ENCODE data around the gene MGAT4A. TPM values are rescaled to one million over a fixed set of nuclear protein-coding genes. Genes with fewer than 3 reads are reported as not detected.

MGAT4A gene
- total RNA-seq, 1 donor from 2014 or later: 15.7 TPM

DNA sequence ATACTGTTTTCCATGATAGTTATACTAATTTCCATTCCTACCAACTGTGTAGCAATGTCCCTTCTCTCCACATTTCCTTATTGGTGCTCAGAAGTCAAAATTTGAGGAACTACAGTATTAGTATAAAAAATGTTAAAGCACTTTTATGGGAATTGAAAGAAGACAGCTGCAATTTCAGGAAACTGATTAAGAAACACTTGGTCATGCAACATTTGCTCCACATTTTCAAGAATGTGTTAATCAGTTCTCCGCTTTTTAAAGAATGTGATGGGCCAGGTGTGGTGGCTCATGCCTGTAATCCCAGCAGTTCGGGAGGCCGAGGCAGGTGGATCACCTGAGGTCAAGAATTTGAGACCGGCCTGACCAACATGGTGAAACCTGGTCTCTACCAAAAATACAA lies 33.6 kb upstream of the MGAT4A start:
- Mint-ChIP-seq H3K27me3 (peaks cover 7% of the 10 kb centered on the region), H3K27ac (no peak overlapping the region), H3K36me3 (ENCODE audit: low read depth) (no peaks in the 10 kb centered on the region), H3K9me3 (no peaks in the 10 kb centered on the region), H3K4me3 (peak overlapping the region; percentile 32), H3K4me1 (peaks cover 75% of the 10 kb centered on the region)
- ATAC-seq (ENCODE audit: low read depth) (no peak), DNase-seq (no peak)
- POLR2A ChIA-PET: no interaction called here
- TF ChIP-seq, protein P1, sequence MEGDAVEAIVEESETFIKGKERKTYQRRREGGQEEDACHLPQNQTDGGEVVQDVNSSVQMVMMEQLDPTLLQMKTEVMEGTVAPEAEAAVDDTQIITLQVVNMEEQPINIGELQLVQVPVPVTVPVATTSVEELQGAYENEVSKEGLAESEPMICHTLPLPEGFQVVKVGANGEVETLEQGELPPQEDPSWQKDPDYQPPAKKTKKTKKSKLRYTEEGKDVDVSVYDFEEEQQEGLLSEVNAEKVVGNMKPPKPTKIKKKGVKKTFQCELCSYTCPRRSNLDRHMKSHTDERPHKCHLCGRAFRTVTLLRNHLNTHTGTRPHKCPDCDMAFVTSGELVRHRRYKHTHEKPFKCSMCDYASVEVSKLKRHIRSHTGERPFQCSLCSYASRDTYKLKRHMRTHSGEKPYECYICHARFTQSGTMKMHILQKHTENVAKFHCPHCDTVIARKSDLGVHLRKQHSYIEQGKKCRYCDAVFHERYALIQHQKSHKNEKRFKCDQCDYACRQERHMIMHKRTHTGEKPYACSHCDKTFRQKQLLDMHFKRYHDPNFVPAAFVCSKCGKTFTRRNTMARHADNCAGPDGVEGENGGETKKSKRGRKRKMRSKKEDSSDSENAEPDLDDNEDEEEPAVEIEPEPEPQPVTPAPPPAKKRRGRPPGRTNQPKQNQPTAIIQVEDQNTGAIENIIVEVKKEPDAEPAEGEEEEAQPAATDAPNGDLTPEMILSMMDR (IDR thresholded peaks at IDR 0.05): no peak
- CTCF ChIA-PET: interaction anchor here (1.0 kb wide), 1 partner anchor 115 kb away, joined by 3 read pairs; no protein-coding TSS in a partner anchor
- intact Hi-C loops (cut with micrococcal nuclease): no loop called here

- no peak for DNase-seq
- peaks cover 78% of the 10 kb centered on the region for H3K4me1 Mint-ChIP-seq
- H3K27ac Mint-ChIP-seq: no peak overlapping the region
- peak overlapping the region; percentile 2 for H3K4me3 Mint-ChIP-seq
- H3K27me3 Mint-ChIP-seq: peaks cover 7% of the 10 kb centered on the region
- no peaks in the 10 kb centered on the region for H3K9me3 Mint-ChIP-seq
- H3K36me3 Mint-ChIP-seq (ENCODE audit: low read depth): no peaks in the 10 kb centered on the region
- no peak for ATAC-seq (ENCODE audit: low read depth)
- CTCF ChIA-PET: no interaction called here
- POLR2A ChIA-PET: no interaction called here
- TF ChIP-seq, protein P1 (IDR thresholded peaks at IDR 0.05): no peak
- intact Hi-C loops (cut with micrococcal nuclease): no loop called here
Measured at GRCh38 chr2:98763209-98763951, 32.4 kb upstream of the MGAT4A start.

DNA sequence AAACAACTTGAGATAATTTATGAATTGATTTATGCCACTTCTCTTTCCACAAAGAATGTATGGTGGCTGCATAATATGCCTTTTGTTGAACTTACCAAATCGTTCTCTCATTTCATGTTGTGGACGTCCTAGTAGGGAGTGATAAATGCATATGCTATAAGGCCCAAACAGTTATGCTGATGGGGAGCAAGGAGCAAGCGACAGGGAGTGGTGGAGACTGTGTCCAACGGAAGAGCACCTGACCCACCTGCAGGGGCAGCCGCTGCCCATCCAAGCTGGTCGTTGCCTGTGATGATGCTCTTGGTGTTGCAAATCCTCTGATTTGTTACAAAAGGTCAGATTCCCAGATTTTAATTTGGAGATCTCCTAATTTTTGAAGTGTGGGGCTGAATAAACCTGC lies 31.0 kb upstream of the MGAT4A start:
- H3K4me1 Mint-ChIP-seq: peaks cover 93% of the 10 kb centered on the region
- no peaks in the 10 kb centered on the region for H3K9me3 Mint-ChIP-seq
- H3K36me3 Mint-ChIP-seq (ENCODE audit: low read depth): no peaks in the 10 kb centered on the region
- no peak for DNase-seq
- ChIA-PET POLR2A (interaction anchor here (1.5 kb wide), 1 partner anchor 10 kb away, joined by 4 read pairs; no protein-coding TSS in a partner anchor), CTCF (no interaction called here)
- H3K27ac Mint-ChIP-seq: no peak overlapping the region
- peaks cover 4% of the 10 kb centered on the region for H3K27me3 Mint-ChIP-seq
- no peak overlapping the region for H3K4me3 Mint-ChIP-seq
- TF ChIP-seq, protein P1 (IDR thresholded peaks at IDR 0.05): no peak
- intact Hi-C loops (cut with micrococcal nuclease): no loop called here
- no peak for ATAC-seq (ENCODE audit: low read depth)

DNA sequence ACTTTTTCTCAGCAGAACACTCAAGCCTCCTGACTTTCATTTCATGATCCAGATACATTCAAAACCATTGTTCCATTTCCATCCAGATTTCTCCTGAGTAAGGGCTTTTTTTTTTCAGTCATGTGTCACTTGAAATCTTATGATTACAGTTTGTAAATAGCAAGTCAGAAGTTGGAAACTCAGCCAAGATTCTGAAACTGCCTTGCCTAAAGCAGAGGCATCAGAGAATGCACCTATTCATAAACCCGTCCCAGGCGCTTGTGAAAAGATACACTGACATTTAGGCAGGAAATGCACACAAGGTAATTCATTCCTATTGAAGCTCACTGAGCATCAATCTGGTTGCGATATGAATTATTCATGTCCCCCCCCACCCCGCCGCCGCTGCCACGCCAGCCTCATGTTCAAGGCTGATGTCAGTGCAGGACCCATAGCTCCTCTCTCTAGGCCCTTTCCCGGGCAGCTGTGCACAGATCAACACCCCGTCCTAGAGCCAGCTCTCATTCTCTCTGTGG lies 30.4 kb upstream of the MGAT4A start:
- peaks cover 88% of the 10 kb centered on the region for H3K4me1 Mint-ChIP-seq
- H3K4me3 Mint-ChIP-seq: no peak overlapping the region
- no peaks in the 10 kb centered on the region for H3K9me3 Mint-ChIP-seq
- H3K27ac Mint-ChIP-seq: no peak overlapping the region
- H3K36me3 Mint-ChIP-seq (ENCODE audit: low read depth): no peaks in the 10 kb centered on the region
- TF ChIP-seq, protein P1 (IDR thresholded peaks at IDR 0.05): no peak
- ATAC-seq (ENCODE audit: low read depth): no peak
- intact Hi-C loops (cut with micrococcal nuclease): no loop called here
- ChIA-PET CTCF (no interaction called here), POLR2A (interaction anchor here (1.5 kb wide), 1 partner anchor 10 kb away, joined by 4 read pairs; no protein-coding TSS in a partner anchor)
- no peak for DNase-seq
- H3K27me3 Mint-ChIP-seq: peaks cover 2% of the 10 kb centered on the region

DNA sequence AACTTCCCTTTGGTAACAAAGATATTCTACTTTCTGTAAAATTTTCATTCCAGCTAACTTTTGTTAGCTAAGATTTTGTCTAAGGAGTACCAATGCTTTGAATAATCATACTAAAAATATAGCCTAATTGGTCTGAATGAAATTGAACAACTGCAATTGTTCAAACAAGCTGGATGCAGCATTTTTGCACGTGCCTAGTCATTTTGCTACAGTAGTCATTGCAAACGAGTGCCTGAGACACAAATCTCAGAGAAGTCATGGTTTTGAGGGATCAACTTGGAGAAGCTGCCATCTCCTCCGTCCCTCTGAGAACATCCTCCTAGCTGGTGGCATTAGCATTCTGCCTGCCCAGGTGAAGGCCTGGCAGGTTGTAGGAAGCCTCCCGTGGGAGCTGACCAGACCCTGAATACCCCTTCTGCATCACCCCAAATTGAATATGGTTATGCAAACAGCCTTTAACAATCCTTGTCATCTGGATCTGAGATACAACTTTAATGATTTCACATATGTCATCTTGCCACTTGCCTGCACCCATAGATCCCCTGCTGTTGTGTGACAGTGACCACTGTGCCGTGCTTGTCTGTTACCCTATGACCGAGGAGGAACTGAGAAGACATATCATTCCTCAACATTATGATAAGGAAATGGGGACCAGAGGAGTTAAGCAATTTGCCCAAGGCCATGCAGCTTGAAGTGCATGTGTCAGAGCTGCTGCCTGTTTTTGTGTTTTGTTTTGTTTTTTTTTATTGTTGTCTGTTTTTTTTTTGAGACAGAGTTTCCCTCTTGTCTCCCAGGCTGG lies 29.1 kb upstream of the MGAT4A start:
- intact Hi-C loops (cut with micrococcal nuclease): loop anchor here (2.0 to 10.0 kb wide), 2 partner anchors 29 to 305 kb away; partner anchors contain the start of gene MGAT4A
- Mint-ChIP-seq H3K36me3 (ENCODE audit: low read depth) (no peaks in the 10 kb centered on the region), H3K4me3 (no peak overlapping the region), H3K4me1 (peaks cover 82% of the 10 kb centered on the region), H3K27ac (peak overlapping the region; percentile 66), H3K9me3 (no peaks in the 10 kb centered on the region), H3K27me3 (no peaks in the 10 kb centered on the region)
- DNase-seq (no peak), ATAC-seq (ENCODE audit: low read depth) (peak; percentile 9)
- TF ChIP-seq, protein P1 (IDR thresholded peaks at IDR 0.05): no peak
- POLR2A ChIA-PET: interaction anchor here (1.5 kb wide), 1 partner anchor 12 kb away, joined by 4 read pairs; no protein-coding TSS in a partner anchor
- CTCF ChIA-PET: interaction anchor here (0.7 kb wide), 1 partner anchor 30 kb away, joined by 3 read pairs; no protein-coding TSS in a partner anchor

Data from activated B cell treated with CpG ODN at 0.5 μM for 24 hours (primary cell).